ENCODE data around the gene CLEC2A. TPM values are rescaled to one million over a fixed set of nuclear protein-coding genes. Genes with fewer than 3 reads are reported as not detected.

The CLEC2A gene, protein sequence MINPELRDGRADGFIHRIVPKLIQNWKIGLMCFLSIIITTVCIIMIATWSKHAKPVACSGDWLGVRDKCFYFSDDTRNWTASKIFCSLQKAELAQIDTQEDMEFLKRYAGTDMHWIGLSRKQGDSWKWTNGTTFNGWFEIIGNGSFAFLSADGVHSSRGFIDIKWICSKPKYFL
- total RNA-seq: not detected in 2 replicates

GRCh38 chr12:9932270-9932669 lies at the start of gene CLEC2A:
CLEC2A (minus strand) TSS chr12:9932370; CDS start chr12:9932329, 41 bp downstream.

GRCh38 chr12:9971181-9971580 lies 39.0 kb upstream of the CLEC2A start, which contains the start of gene CLEC12A:
CLEC12A (plus strand) TSS chr12:9971409; CDS start chr12:9971597, 188 bp downstream.

GRCh38 chr12:9881246-9881645 lies 50.9 kb downstream of the CLEC2A start, which contains the start of gene KLRF2:
KLRF2 (plus strand) TSS chr12:9881489; CDS start chr12:9881596, 107 bp downstream.

GRCh38 chr12:9869307-9870161 lies 62.6 kb downstream of the CLEC2A start, which contains the start of gene CLEC2B:
CLEC2B (minus strand) TSS chr12:9869354.

Other genes starting within 250 kb of the CLEC2A start
- not detected in 2 replicates for gene CLECL1, start 199.3 kb downstream of the CLEC2A start, total RNA-seq
- gene CD69, start 171.5 kb downstream of the CLEC2A start, total RNA-seq: not detected in 2 replicates
- gene KLRF1, start 104.9 kb downstream of the CLEC2A start, total RNA-seq: not detected in 2 replicates
- under 0.01 TPM in 1 of 2 replicates, not detected in the other for gene CLEC2B, start 63.0 kb downstream of the CLEC2A start, total RNA-seq
- gene KLRF2, start 50.9 kb downstream of the CLEC2A start, total RNA-seq: not detected in 2 replicates
- not detected in 2 replicates for gene CLEC12A, start 39.0 kb upstream of the CLEC2A start, total RNA-seq
- not detected in 2 replicates for gene CLEC1B, start 66.8 kb upstream of the CLEC2A start, total RNA-seq
- not detected in 2 replicates for gene CLEC12B, start 78.3 kb upstream of the CLEC2A start, total RNA-seq
- gene CLEC9A, start 98.3 kb upstream of the CLEC2A start, total RNA-seq: 0.30 TPM in 1 of 2 replicates, not detected in the other
- not detected in 2 replicates for gene CLEC1A, start 166.6 kb upstream of the CLEC2A start, total RNA-seq
- not detected in 2 replicates for gene CLEC7A, start 197.8 kb upstream of the CLEC2A start, total RNA-seq
- 0.23 and 5.0 TPM in 2 replicates for gene OLR1, start 239.8 kb upstream of the CLEC2A start, total RNA-seq
- gene TMEM52B, start 246.7 kb upstream of the CLEC2A start, total RNA-seq: under 0.01 TPM in 1 of 2 replicates, not detected in the other

Data from smooth muscle cell of the umbilical artery (primary cell).